GM23338 (cell line): ENCODE data around the gene PSORS1C2. TPM values are rescaled to one million over a fixed set of nuclear protein-coding genes. Genes with fewer than 3 reads are reported as not detected.

Experiments
- ATAC-seq: fragments of 200-7000 bp; cut with Tn5 transposase; 3 replicates; pipeline ENCODE4 v1.9.1; 2020
- DNase-seq: peaks from one replicate; pipeline ENCODE4 v3.0.0-alpha.2; 2015; ENCODE audit warnings: low spot score
- H2AFZ ChIP-seq: fragments of 200-600 bp; sonication (generic); 2 replicates; pipeline ENCODE4 v1.8.0; 2016; ENCODE audit warnings: antibody characterized with exemption, mild to moderate bottlenecking, moderate library complexity
- H3F3A ChIP-seq: fragments of 200-600 bp; sonication (generic); replicated peaks from 2 replicates; pipeline ENCODE4 v1.8.0; 2017; ENCODE audit warnings: antibody characterized with exemption, mixed run types, low read depth
- H3K27ac ChIP-seq: fragments of 200-600 bp; sonication (generic); 2 replicates; pipeline ENCODE4 v1.6.1; 2016; ENCODE audit warnings: low read depth
- H3K27me3 ChIP-seq: fragments of 200-600 bp; sonication (generic); 2 replicates; pipeline ENCODE4 v1.8.0; 2016; ENCODE audit warnings: mild to moderate bottlenecking, mixed run types, moderate library complexity; ENCODE audit not compliant: insufficient read depth
- H3K36me3 ChIP-seq: fragments of 200-600 bp; sonication (generic); 2 replicates; pipeline ENCODE4 v1.8.0; 2016; ENCODE audit warnings: mild to moderate bottlenecking; ENCODE audit not compliant: insufficient read depth
- H3K4me1 ChIP-seq: fragments of 200-600 bp; sonication (generic); 2 replicates; pipeline ENCODE4 v1.8.0; 2016; ENCODE audit warnings: mild to moderate bottlenecking, moderate library complexity; ENCODE audit not compliant: insufficient read depth
- H3K4me2 ChIP-seq: fragments of 200-600 bp; sonication (generic); 2 replicates; pipeline ENCODE4 v1.7.1; 2017; ENCODE audit warnings: mixed run types
- H3K4me3 ChIP-seq: fragments of 200-600 bp; sonication (generic); 2 replicates; pipeline ENCODE4 v1.6.1; 2016; ENCODE audit warnings: mixed run types
- H3K79me2 ChIP-seq: fragments of 200-600 bp; sonication (generic); replicated peaks from 2 replicates; pipeline ENCODE4 v1.8.0; 2017; ENCODE audit warnings: mild to moderate bottlenecking; ENCODE audit not compliant: insufficient read depth
- H3K9me2 ChIP-seq: fragments of 200-600 bp; sonication (generic); 2 replicates; pipeline ENCODE4 v1.8.0; 2017; ENCODE audit not compliant: insufficient read depth
- H4K20me1 ChIP-seq: fragments of 200-600 bp; sonication (generic); replicated peaks from 2 replicates; pipeline ENCODE4 v1.8.0; 2017; ENCODE audit warnings: mild to moderate bottlenecking; ENCODE audit not compliant: insufficient read depth
- H3K27ac Mint-ChIP-seq: 2 replicates; pipeline ENCODE4 v1.8.0; 2020; ENCODE audit warnings: inconsistent platforms, mild to moderate bottlenecking, moderate library complexity, mixed read lengths
- H3K27me3 Mint-ChIP-seq: 3 replicates; pipeline ENCODE4 v1.8.0; 2022; ENCODE audit warnings: low read depth, mild to moderate bottlenecking, moderate library complexity, mixed read lengths, inconsistent platforms; ENCODE audit not compliant: insufficient read depth, poor library complexity
- H3K36me3 Mint-ChIP-seq: 3 replicates; pipeline ENCODE4 v1.8.0; 2021; ENCODE audit warnings: low read depth, mild to moderate bottlenecking, inconsistent platforms, moderate library complexity, mixed read lengths
- H3K4me1 Mint-ChIP-seq: 3 replicates; pipeline ENCODE4 v1.8.0; 2020; ENCODE audit warnings: mild to moderate bottlenecking, inconsistent platforms, mixed read lengths
- H3K4me3 Mint-ChIP-seq: 3 replicates; pipeline ENCODE4 v1.8.0; 2021; ENCODE audit warnings: moderate library complexity, mild to moderate bottlenecking, inconsistent platforms, mixed read lengths
- H3K9me3 Mint-ChIP-seq: 3 replicates; pipeline ENCODE4 v1.8.0; 2020; ENCODE audit warnings: moderate library complexity, mild to moderate bottlenecking, inconsistent platforms, mixed read lengths
- EZH2 ChIP-seq: fragments of 200-600 bp; sonication (generic); IDR thresholded peaks from one replicate; pipeline ENCODE4 v1.8.0; 2017; ENCODE audit warnings: antibody characterized with exemption, mild to moderate bottlenecking, low read depth; ENCODE audit not compliant: unreplicated experiment
- EZH2phosphoT487 ChIP-seq: fragments of 200-600 bp; sonication (generic); IDR thresholded peaks from one replicate; pipeline ENCODE4 v1.8.1; 2018; ENCODE audit warnings: antibody characterized with exemption; ENCODE audit not compliant: unreplicated experiment
- JUNB ChIP-seq: IDR thresholded peaks from one replicate; pipeline ENCODE4 v1.6.1; 2016; ENCODE audit warnings: antibody characterized with exemption; ENCODE audit not compliant: unreplicated experiment
- POLR2AphosphoS5 ChIP-seq: IDR thresholded peaks from 2 replicates; pipeline ENCODE4 v1.6.1; 2016; ENCODE audit warnings: antibody characterized with exemption, low read depth
- STAT1 ChIP-seq: IDR thresholded peaks from one replicate; pipeline ENCODE4 v1.6.1; 2016; ENCODE audit warnings: antibody characterized with exemption; ENCODE audit not compliant: unreplicated experiment
- ZNF114 ChIP-seq: fragments of 250-450 bp; sonication (Bioruptor Pico); IDR thresholded peaks from 2 replicates; pipeline ENCODE4 v1.5.0; 2020; ENCODE audit warnings: mild to moderate bottlenecking, moderate library complexity
- ZNF331 ChIP-seq: fragments of 250-450 bp; sonication (Bioruptor Pico); IDR thresholded peaks from 2 replicates; pipeline ENCODE4 v1.5.0; 2020; ENCODE audit warnings: low read depth, mild to moderate bottlenecking, moderate library complexity
- polyA plus RNA-seq: library from polyadenylated mRNA; unstranded; fragments of >200 nt; fragmentation: Nextera tagmentation; extraction: Ambion mirVana; gene quantifications from 2 replicates; pipeline ENCODE4 v1.2.1, GENCODE V29; 2016
- total RNA-seq: library from RNA; depleted of rRNA; stranded (reverse); fragments of >200 nt; shearing (Covaris generic); gene quantifications from 2 replicates; pipeline ENCODE4 v1.2.3, GENCODE V29; 2014
- TF ChIP-seq, protein P1 (sequence below), 2 experiments: fragments of 200-600 bp in 1 of 2; sonication (generic) in 1 of 2; conservative IDR thresholded peaks; 2 replicates each; pipeline versions ENCODE4 v1.5.1 to v1.6.1; 2016 to 2017; ENCODE audit warnings: antibody characterized with exemption in 2 of 2, low read depth in 2 of 2, mild to moderate bottlenecking in 2 of 2, moderate library complexity in 1 of 2
- TF ChIP-seq, protein P2 (sequence below): IDR thresholded peaks from 2 replicates; pipeline ENCODE4 v1.6.1; 2016; ENCODE audit warnings: antibody characterized with exemption

PSORS1C2 gene
- total and polyA plus RNA-seq, 2 experiments from 2014 or later: 0.47 TPM; not detected in 1

GRCh38 chr6:31113861-31114540 is 24.9 kb downstream of the PSORS1C2 start (continued):
- TF ChIP-seq, protein P1, sequence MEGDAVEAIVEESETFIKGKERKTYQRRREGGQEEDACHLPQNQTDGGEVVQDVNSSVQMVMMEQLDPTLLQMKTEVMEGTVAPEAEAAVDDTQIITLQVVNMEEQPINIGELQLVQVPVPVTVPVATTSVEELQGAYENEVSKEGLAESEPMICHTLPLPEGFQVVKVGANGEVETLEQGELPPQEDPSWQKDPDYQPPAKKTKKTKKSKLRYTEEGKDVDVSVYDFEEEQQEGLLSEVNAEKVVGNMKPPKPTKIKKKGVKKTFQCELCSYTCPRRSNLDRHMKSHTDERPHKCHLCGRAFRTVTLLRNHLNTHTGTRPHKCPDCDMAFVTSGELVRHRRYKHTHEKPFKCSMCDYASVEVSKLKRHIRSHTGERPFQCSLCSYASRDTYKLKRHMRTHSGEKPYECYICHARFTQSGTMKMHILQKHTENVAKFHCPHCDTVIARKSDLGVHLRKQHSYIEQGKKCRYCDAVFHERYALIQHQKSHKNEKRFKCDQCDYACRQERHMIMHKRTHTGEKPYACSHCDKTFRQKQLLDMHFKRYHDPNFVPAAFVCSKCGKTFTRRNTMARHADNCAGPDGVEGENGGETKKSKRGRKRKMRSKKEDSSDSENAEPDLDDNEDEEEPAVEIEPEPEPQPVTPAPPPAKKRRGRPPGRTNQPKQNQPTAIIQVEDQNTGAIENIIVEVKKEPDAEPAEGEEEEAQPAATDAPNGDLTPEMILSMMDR (conservative IDR thresholded peaks at IDR 0.05; ENCODE audit: low read depth in 2 of 2): no peak
- TF ChIP-seq POLR2AphosphoS5: no peak
- TF ChIP-seq EZH2: no peak
- no peak for TF ChIP-seq ZNF114 (CRISPR knock-in tag)

DNA sequence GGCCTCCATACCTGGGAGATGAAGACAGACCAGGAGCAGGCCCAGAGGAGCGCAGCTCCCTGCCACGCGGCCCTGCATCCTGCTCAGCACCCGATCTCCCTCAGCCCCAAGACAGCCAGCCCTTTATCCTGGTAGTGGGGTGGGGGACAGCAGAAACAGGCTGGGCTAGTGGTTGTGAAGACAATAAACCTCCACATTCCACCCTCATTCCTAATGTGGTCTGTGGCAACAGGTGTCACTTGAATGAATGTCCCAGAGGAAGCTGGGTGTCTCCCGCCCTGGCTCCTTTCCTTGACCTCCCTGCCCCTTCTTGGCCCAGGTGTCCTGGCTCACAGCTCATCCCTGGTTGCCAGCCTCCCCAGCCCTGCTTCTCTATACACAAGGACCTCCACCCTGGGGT is 26.4 kb downstream of the PSORS1C2 start, which contains the start of gene C6orf15:
Gene C6orf15, minus strand, starts transcription at position 98 of the 400 bp plus-strand sequence. Its CDS starts 20 bp downstream, at position 78.
- H4K20me1 ChIP-seq: no peaks in the 10 kb centered on the region
- Mint-ChIP-seq H3K4me1 (peaks cover 39% of the 10 kb centered on the region), H3K9me3 (no peaks in the 10 kb centered on the region; the same call in 2 of the 3 replicates)

GRCh38 chr6:31111712-31112111 is 27.2 kb downstream of the PSORS1C2 start:
- DNase-seq (no peak), ATAC-seq (no peak)
- H4K20me1 ChIP-seq: no peaks in the 10 kb centered on the region
- H3K9me2 ChIP-seq: peaks cover 7% of the 10 kb centered on the region; the same call in 1 of the 2 replicates
- no peaks in the 10 kb centered on the region for H3F3A ChIP-seq
- H3K27ac ChIP-seq: no peak overlapping the region
- H3K36me3 ChIP-seq: no peaks in the 10 kb centered on the region
- no peaks in the 10 kb centered on the region for H3K27me3 ChIP-seq
- H3K4me1 ChIP-seq: peaks cover 16% of the 10 kb centered on the region
- H3K4me3 Mint-ChIP-seq: no peak overlapping the region
- peaks cover 39% of the 10 kb centered on the region for H3K4me1 Mint-ChIP-seq
- H3K27ac Mint-ChIP-seq: no peak overlapping the region
- H3K36me3 Mint-ChIP-seq: no peaks in the 10 kb centered on the region; the same call in 2 of the 3 replicates
- H3K9me3 Mint-ChIP-seq: no peaks in the 10 kb centered on the region; the same call in 2 of the 3 replicates
- no peak overlapping the region for H3K4me3 ChIP-seq
- H3K4me2 ChIP-seq: no peak overlapping the region
- H2AFZ ChIP-seq: no peak overlapping the region
- no peaks in the 10 kb centered on the region for H3K79me2 ChIP-seq
- peaks cover 19% of the 10 kb centered on the region for H3K27me3 Mint-ChIP-seq
- TF ChIP-seq JUNB (no peak), STAT1 (no peak), ZNF331 (CRISPR knock-in tag) (no peak), ZNF114 (CRISPR knock-in tag) (no peak), EZH2 (no peak)
- TF ChIP-seq, protein P1 (conservative IDR thresholded peaks at IDR 0.05; ENCODE audit: low read depth in 2 of 2): no peak

More for the DNA sequence above, 26.4 kb downstream of the PSORS1C2 start, which contains the start of gene C6orf15:
- Mint-ChIP-seq H3K4me3 (no peak within 1 kb of the TSS; the same call in 2 of the 3 replicates), H3K27ac (no peak within 1 kb of the TSS), H3K36me3 (no peaks in the 10 kb centered on the region; the same call in 2 of the 3 replicates), H3K27me3 (peaks cover 20% of the 10 kb centered on the region)
- DNase-seq (no peak), ATAC-seq (no peak)
- H3K36me3 ChIP-seq: no peaks in the 10 kb centered on the region
- H2AFZ ChIP-seq: no peak within 1 kb of the TSS
- no peak within 1 kb of the TSS for H3K4me2 ChIP-seq
- no peaks in the 10 kb centered on the region for H3K27me3 ChIP-seq
- peaks cover 16% of the 10 kb centered on the region for H3K4me1 ChIP-seq
- no peak within 1 kb of the TSS for H3K27ac ChIP-seq
- H3F3A ChIP-seq: no peaks in the 10 kb centered on the region
- peaks cover 7% of the 10 kb centered on the region; the same call in 1 of the 2 replicates for H3K9me2 ChIP-seq
- TF ChIP-seq, protein P2, sequence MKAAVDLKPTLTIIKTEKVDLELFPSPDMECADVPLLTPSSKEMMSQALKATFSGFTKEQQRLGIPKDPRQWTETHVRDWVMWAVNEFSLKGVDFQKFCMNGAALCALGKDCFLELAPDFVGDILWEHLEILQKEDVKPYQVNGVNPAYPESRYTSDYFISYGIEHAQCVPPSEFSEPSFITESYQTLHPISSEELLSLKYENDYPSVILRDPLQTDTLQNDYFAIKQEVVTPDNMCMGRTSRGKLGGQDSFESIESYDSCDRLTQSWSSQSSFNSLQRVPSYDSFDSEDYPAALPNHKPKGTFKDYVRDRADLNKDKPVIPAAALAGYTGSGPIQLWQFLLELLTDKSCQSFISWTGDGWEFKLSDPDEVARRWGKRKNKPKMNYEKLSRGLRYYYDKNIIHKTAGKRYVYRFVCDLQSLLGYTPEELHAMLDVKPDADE: no peak
- TF ChIP-seq EZH2phosphoT487 (no peak), ZNF114 (CRISPR knock-in tag) (no peak)
- no peaks in the 10 kb centered on the region for H3K79me2 ChIP-seq
- no peak within 1 kb of the TSS for H3K4me3 ChIP-seq
